WI38 (cell line): ENCODE data around the gene NCOR1.

Experiments used
- H3K4me3 ChIP-seq: 2 replicates; pipeline ENCODE4 v1.5.1; 2011; ENCODE audit warnings: low read depth, mild to moderate bottlenecking, control low read depth, low read length
- TF ChIP-seq, protein P1 (sequence below): IDR thresholded peaks from 2 replicates; pipeline ENCODE4 v1.5.1; 2012; ENCODE audit warnings: low read depth, mild to moderate bottlenecking, control low read depth, low read length

The NCOR1 gene

DNA sequence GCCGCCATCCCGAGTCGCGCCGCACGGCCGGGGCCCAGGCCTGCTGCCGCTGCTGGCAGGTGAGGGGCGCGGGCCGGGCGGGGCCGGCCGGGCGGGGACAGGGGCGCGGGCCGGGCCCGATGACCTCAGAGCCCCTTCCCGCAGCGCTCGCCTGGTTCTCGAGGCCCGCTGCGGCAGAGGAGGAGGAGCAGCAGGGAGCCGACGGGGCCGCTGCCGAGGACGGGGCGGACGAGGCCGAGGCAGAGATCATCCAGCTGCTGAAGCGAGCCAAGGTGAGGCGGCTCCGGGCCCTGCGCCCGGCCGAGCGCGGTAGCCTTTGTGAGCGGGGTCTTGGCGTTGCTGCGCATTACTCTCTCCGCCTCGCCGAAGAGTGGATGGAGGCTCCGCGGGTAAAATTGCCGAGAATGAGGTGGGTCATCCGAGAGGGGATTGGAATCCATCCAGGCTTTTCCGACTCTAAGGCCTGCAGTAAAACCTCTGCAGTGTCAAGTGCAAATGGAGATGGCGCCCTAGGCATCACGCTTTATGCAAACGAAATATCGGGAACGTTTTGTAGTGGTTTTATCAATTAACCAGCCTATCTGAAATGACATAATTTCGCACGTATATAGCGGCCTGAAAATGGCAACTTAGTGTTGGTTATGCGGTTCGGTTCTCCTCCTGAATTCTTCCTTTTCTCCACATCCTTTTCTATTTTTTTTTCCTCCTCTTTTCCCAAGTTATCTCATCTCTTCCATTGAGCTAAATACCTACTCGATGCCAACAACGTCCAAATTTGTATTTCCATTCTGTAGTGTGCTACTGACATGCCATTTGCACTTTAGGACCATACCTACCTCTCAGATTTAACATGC is 215.1 kb downstream of the NCOR1 start:
- TF ChIP-seq, protein P1, sequence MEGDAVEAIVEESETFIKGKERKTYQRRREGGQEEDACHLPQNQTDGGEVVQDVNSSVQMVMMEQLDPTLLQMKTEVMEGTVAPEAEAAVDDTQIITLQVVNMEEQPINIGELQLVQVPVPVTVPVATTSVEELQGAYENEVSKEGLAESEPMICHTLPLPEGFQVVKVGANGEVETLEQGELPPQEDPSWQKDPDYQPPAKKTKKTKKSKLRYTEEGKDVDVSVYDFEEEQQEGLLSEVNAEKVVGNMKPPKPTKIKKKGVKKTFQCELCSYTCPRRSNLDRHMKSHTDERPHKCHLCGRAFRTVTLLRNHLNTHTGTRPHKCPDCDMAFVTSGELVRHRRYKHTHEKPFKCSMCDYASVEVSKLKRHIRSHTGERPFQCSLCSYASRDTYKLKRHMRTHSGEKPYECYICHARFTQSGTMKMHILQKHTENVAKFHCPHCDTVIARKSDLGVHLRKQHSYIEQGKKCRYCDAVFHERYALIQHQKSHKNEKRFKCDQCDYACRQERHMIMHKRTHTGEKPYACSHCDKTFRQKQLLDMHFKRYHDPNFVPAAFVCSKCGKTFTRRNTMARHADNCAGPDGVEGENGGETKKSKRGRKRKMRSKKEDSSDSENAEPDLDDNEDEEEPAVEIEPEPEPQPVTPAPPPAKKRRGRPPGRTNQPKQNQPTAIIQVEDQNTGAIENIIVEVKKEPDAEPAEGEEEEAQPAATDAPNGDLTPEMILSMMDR, result no peak

DNA sequence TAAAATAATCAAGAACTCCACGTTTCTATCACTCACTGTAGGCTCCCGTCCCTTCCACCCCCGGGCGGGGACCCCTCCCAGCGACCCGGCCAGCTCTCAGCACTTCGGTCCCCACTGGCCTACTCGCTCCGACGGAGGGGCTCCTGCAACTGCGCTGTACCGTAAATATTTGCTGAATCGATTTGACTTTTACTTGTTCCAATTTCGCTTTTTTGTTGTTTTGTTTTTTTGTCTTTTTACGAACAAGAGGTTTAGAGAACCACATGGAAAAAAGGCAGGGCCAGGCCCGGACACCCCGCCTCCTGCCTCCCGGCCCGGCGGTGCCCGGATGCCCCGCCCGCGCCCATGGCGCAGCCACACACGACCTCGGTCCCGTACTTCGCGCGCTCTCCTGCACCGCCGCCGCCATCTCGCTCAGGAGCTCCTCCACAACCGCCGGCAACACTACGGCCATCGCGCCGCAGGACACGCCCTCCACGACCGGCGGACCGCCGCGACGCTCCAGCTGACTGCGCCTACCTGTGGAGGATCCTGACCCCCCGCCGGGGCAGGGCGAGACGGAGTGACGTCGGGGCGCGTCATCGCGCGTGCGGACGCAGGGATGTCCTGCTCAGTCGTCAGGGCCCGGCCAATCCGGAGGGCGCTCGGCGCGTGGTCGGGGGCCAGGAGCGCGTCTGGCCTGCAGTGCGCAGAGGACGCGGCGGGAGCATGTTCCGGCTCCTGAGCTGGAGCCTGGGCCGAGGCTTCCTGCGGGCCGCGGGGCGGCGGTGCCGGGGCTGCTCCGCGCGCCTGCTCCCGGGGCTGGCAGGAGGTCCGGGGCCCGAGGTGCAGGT is 216.0 kb downstream of the NCOR1 start, which contains the start of the genes TTC19 and ZSWIM7:
Gene TTC19 (plus strand): TSS at position 684 of the 833 bp plus-strand sequence. CDS start 25 bp downstream, at position 709.
Gene ZSWIM7 (minus strand): TSS at position 564 of the 833 bp plus-strand sequence. CDS start 110 bp downstream, at position 454.
- peak within 1 kb of the TSS; percentile 79 for H3K4me3 ChIP-seq
- TF ChIP-seq, protein P1, result no peak

More for the DNA sequence above, 215.1 kb downstream of the NCOR1 start:
- H3K4me3 ChIP-seq, result peak overlapping the region; percentile 79

GRCh38 chr17:15998031-15998562 is 217.2 kb downstream of the NCOR1 start:
- TF ChIP-seq, protein P1, result no peak
- H3K4me3 ChIP-seq, result no peak overlapping the region

DNA sequence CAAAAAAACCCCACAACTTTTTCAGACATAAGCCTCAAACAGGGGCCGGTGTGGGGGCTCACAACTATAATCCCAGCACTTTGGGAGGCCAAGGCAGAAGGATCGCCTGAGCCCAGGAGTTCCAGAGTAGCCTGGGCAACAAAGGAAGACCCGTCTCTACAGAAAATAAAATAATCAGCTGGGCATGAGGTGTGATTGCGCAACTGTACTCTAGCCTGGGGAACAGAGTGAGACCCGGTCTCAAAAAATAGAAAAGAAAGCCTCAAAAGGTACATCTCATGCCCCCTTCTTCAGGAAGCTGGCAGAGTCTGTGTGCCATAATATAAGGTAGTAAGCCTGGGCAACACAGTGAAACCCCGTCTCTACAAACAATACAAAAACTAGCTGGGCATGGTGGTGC is 219.0 kb downstream of the NCOR1 start:
- no peak overlapping the region for H3K4me3 ChIP-seq
- TF ChIP-seq, protein P1, result no peak

- TF ChIP-seq, protein P1, result no peak
- H3K4me3 ChIP-seq, result no peak overlapping the region
Observed at GRCh38 chr17:15981646-15982580, 233.4 kb downstream of the NCOR1 start.

DNA sequence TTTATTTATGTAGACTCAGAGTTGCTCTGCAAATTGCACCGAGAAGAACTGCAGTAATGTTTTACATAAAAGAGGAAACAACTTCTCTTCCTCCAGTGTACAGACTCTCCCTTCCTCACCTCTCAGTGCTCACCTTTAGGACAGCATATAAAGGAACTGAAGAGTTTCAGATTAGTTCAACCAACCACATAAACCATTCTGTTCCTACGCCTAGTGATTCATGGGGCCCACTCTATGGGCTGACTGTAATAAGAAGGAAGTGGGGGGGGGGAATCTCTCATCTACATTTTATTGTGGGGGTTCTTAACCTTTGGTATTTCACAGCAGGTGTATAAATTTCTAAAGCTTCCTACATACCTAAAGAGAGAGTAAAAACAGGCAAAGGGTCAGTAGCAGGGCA is 234.1 kb downstream of the NCOR1 start:
- H3K4me3 ChIP-seq, result no peak overlapping the region
- TF ChIP-seq, protein P1, result no peak
